ENCODE data around the gene HOXA11.

DNA sequence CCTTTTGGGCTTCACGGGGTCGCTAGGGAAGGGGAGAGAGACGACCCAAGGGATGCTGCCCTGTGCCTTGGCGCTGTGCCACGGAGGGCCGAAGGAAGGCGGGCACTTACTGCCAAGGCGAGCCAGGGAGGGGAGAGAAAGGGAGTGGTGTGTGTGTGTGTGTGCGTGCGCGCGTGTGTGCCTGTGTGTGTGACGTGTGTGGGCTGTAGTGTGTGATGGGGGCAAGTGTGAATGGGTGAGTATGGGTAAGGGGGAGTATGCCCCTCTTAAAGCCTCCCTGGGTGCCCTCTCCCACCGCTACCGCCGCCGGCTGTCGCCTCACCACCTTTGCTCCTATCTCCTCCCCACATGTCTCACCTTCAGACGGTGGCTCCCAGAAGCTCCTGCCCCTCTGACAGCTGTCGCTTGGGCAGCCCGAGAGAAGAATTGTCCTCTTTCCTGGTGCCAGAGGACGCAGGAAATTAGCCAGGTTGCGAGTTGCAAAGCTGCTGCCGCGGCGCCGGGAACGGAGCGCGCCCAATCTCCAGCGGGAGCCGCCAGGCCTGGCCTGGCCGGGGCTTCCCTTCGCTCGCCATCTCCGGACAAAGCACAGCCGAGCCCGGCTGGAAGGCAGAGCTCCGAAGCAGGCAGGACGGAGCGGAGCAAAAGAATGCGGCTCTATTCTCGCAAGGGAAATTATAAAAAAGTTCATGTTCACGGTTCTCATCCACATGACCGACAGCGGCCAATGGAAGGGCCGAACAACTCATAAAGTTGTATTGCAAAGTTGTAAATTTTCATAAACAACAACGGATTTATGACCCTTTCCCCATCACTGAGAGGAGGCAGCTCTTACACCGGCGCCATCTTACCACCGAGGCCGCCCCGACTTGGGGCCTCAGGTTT is 32.9 kb downstream of the HOXA11 start, which contains the start of gene HOXA3:
- TF ChIP-seq CTCF (IDR thresholded peaks at IDR 0.05) (no peak), ZFX (IDR thresholded peaks at IDR 0.05; ENCODE audit: borderline replicate concordance) (no peak)
